BE2C (cell line): ENCODE data around the gene TBCCD1. TPM values are rescaled to one million over a fixed set of nuclear protein-coding genes. Genes with fewer than 3 reads are reported as not detected.

Experiments used
- DNase-seq: peaks from one replicate; pipeline ENCODE4 v3.0.0-alpha.2; 2020
- H3K27me3 ChIP-seq: fragments of 250-450 bp; sonication (Bioruptor Pico); 2 replicates; pipeline ENCODE4 v1.5.1; 2020; ENCODE audit warnings: mild to moderate bottlenecking
- H3K36me3 ChIP-seq: fragments of 250-450 bp; sonication (Bioruptor Pico); 2 replicates; pipeline ENCODE4 v1.5.1; 2020; ENCODE audit warnings: mild to moderate bottlenecking
- H3K4me1 ChIP-seq: fragments of 250-450 bp; sonication (Bioruptor Pico); 2 replicates; pipeline ENCODE4 v1.5.1; 2020
- H3K4me3 ChIP-seq: 2 replicates; pipeline ENCODE4 v1.5.1; 2011; ENCODE audit warnings: low read depth, low read length
- H3K9me3 ChIP-seq: fragments of 250-450 bp; sonication (Bioruptor Pico); 2 replicates; pipeline ENCODE4 v1.5.1; 2020
- CTCF ChIP-seq: IDR thresholded peaks from 2 replicates; pipeline ENCODE4 v1.5.1; 2012; ENCODE audit warnings: mild to moderate bottlenecking, low read depth, low read length
- polyA plus RNA-seq: library from polyadenylated mRNA; unstranded; fragments of >200 nt; gene quantifications from one replicate; pipeline ENCODE4 v1.2.1, GENCODE V29; 2012; ENCODE audit warnings: low read depth, missing spikeins; ENCODE audit not compliant: insufficient read length, insufficient read depth

TBCCD1 gene, protein sequence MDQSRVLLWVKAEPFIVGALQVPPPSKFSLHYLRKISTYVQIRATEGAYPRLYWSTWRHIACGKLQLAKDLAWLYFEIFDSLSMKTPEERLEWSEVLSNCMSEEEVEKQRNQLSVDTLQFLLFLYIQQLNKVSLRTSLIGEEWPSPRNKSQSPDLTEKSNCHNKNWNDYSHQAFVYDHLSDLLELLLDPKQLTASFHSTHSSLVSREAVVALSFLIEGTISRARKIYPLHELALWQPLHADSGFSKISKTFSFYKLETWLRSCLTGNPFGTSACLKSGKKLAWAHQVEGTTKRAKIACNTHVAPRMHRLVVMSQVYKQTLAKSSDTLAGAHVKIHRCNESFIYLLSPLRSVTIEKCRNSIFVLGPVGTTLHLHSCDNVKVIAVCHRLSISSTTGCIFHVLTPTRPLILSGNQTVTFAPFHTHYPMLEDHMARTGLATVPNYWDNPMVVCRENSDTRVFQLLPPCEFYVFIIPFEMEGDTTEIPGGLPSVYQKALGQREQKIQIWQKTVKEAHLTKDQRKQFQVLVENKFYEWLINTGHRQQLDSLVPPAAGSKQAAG
- polyA plus RNA-seq: 14.2 TPM

- Histone ChIP-seq H3K4me1 (no peaks in the 10 kb centered on the region), H3K9me3 (no peaks in the 10 kb centered on the region), H3K36me3 (peaks cover 3% of the 10 kb centered on the region), H3K27me3 (no peaks in the 10 kb centered on the region), H3K4me3 (peak within 1 kb of the TSS; percentile 83)
- DNase-seq: peak; percentile 91
- no peak for TF ChIP-seq CTCF
These were observed at the start of gene TBCCD1 for GRCh38 chr3:186567072-186567921. TBCCD1 (minus strand) TSS chr3:186567339; CDS start chr3:186564329, 3,010 bp downstream.

- no peak for DNase-seq
- no peak for TF ChIP-seq CTCF
- Histone ChIP-seq H3K4me3 (no peak overlapping the region), H3K9me3 (no peaks in the 10 kb centered on the region), H3K36me3 (no peaks in the 10 kb centered on the region), H3K27me3 (peaks cover 9% of the 10 kb centered on the region; the same call in 1 of the 2 replicates), H3K4me1 (no peaks in the 10 kb centered on the region)
These were observed 49.1 kb upstream of the TBCCD1 start for GRCh38 chr3:186616299-186616617.

- peak; percentile 99 for TF ChIP-seq CTCF
- DNase-seq: peak; percentile 70
- Histone ChIP-seq H3K4me1 (no peaks in the 10 kb centered on the region), H3K4me3 (no peak overlapping the region; the same call in 1 of the 2 replicates), H3K27me3 (peaks cover 9% of the 10 kb centered on the region; the same call in 1 of the 2 replicates), H3K9me3 (no peaks in the 10 kb centered on the region), H3K36me3 (no peaks in the 10 kb centered on the region)
These were observed 47.7 kb upstream of the TBCCD1 start for GRCh38 chr3:186614597-186615483.

DNA sequence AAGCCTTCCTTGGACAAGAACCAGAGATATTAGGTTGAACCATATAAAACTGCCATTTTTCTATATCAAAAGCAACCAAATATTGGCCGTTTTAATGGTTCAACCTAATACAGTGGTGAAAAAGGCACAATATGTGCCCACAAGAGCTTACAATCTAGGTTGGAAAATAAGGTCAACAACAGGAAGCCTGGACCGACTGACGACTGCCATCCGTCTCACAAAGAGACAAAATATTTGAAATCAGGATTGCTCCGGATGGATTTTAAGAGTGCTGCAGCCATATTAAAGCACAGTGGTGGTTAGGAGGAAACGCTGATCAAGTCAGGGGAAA is 47.1 kb upstream of the TBCCD1 start:
- no peak for TF ChIP-seq CTCF
- H3K4me3 ChIP-seq: no peak overlapping the region
- H3K27me3 ChIP-seq: peaks cover 9% of the 10 kb centered on the region; the same call in 1 of the 2 replicates
- no peaks in the 10 kb centered on the region for H3K9me3 ChIP-seq
- H3K36me3 ChIP-seq: no peaks in the 10 kb centered on the region
- no peaks in the 10 kb centered on the region for H3K4me1 ChIP-seq
- no peak for DNase-seq

DNA sequence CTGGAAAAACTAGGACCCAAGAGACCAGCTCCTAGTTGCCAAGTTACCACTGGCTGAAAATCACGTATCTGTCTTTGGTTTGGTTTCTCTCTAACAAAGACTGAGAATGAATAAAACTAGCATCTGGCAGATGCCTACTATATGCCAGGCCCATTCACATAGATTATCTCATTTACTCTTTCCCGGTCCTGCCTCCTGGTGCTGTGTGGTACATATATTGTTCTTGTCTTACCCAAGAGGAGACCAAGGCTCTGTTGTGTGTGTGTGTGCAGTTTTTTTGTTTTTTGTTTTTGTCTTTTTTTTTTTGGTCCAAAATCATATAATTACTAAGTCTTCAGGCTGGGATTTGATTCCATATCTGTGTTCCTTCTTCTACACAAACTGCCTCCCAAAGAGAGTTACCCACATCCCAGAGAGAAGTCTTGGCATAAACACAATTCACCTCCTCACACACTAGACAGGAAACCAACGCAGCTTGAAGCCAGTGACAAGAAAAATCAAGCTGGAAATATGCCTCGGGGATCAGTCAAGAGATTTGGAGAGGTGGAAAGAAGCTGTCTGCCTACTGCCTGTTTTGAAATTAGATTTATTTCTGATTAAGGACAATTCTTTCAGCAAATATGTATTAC is 46.6 kb upstream of the TBCCD1 start:
- H3K4me3 ChIP-seq: no peak overlapping the region
- no peak for TF ChIP-seq CTCF
- no peaks in the 10 kb centered on the region for H3K36me3 ChIP-seq
- no peaks in the 10 kb centered on the region for H3K4me1 ChIP-seq
- no peak for DNase-seq
- H3K27me3 ChIP-seq: peaks cover 9% of the 10 kb centered on the region; the same call in 1 of the 2 replicates
- no peaks in the 10 kb centered on the region for H3K9me3 ChIP-seq
